GM18520 (cell line): Measurements from ENCODE around the gene GRAMD4.

Source experiments
- ATAC-seq: cut with Tn5 transposase; IDR thresholded peaks from one replicate; pipeline ENCODE4 v1.9.1; 2021; ENCODE audit not compliant: unreplicated experiment

Gene GRAMD4

DNA sequence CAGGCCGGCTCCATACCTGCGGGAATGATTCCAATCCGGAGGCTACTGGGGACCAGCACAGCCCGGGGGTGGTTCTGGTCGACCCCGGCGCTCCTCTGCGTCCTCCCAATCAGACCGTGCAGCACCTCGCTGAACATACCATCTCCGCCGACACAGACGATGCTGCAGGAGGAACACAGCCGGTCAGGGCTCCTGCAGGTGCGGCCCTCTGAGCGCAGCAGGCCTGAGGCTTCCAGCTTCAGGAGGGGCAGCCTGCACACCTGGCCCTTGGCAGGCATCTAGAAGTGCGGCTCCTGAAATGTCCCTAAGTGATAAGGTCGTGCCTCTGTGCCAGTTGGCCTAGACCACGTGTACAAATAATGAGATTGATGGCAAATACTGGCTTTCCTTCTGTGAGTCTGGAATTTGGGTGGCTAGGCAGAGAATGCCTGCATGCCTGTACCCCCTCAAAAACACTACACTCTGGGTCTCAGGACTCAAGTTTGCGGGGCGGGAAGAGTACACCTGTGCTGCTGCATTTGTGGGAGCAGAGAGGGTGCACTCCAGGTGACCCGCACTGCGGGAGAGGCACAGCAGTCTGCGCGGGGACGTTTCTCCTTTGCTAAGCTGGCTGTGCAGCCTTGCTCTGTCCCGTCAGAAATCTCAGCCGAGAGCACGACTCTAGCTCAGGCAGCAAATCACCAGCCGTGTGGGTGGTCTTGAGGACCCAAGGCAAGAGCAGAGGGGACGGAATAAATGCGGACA lies 87.8 kb downstream of the GRAMD4 start:
- no peak for ATAC-seq

DNA sequence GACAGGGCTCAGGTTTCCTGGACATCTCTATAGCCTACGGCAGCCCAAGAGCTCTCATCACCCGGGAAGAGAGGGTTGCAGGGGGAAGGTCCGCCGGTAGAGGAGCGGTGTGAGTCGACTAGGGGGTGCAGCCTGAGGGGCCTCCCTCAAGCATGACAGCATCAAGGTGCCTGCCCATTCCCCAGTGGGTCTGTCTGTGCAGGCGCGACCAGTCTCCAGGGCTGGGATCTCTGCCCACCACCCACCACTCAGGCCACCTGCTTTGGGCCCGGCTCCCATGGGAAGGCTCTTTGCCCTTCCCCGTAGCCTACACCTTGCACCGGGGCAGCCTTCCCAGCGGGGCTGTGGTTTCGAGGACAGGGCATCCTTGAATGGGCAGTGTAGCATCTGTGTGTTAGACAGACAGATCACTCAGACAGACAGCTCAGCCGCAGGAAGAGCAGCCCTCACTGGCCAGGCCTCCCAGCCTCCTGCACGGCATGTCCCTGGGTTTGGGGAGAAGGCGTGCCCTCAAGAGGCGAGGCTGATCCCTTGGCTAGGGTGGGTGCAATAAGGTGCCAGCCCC lies 88.7 kb downstream of the GRAMD4 start:
- no peak for ATAC-seq

DNA sequence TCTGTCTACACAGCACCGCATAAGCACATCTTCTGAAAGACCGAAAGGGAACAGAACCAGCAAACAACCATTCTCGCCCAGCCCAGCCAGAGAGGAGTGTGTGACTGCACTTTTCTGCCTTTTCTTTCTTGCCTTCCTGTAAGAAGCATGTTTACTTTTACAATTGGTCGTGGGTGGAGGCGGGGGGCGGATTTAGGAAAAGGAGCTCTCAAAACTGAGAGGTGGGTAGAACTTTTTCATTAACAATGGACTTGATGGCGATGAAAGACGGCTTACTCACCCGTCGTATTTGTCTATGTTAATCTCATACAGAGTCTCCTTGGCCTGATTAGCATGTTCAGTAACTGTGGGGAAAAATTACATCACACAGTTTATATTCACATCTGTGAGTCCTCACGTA lies 90.6 kb downstream of the GRAMD4 start:
- ATAC-seq = no peak

DNA sequence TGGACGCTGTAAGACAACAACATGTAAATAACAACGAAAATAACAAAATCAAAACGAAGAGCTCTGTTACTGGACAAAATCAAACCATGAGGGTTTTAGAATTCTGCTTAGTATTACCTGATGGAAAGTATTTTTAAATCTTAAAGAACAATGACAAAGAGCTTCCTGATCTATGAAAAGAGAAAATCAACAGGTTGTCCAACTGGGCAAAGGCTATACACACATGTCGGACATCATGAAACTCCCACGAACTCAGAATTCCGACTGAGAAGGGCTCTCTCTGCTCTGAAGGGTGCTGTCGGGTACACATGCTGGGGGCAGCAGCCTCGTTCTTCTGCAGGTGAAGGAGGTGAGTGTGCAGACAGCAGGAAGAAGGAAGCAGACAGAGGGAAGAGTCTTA lies 92.1 kb downstream of the GRAMD4 start:
- no peak for ATAC-seq

DNA sequence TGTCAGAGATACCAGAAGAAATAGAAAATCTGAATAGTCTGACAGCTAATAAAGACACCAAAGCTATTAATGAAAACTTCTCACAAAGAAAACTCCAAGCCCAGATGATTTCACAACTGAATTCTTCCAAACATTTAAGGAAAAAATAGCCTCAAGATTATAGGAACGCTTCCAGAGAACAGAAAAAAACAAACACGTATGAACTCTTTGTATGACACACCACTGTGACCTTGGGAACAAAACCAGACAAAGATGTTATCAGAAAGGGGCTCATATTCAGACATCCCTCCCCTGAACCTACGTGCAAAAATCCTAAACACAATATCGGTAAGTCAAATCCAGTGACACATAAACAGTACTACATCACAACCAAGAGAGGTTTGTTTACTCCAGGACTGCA lies 94.4 kb downstream of the GRAMD4 start:
- ATAC-seq = no peak

DNA sequence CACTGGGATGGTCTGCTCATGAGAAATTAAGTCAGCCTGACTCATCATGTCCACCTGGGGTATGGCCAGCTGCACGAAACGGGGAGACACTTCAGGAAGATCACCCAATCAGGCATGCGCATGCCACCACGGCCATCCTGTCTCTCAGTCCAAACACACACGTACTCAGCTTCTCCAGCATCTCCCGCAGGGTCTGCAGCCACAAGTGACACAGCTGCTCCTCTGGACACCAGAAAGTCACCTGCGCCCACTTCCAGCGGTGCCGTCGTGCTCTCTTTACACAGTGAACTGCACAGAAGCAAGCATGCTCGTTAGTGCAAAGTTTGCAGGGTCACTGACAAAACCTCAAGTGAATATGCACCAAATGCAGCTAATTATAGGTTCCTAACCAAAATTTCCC lies 99.7 kb downstream of the GRAMD4 start:
- no peak for ATAC-seq

DNA sequence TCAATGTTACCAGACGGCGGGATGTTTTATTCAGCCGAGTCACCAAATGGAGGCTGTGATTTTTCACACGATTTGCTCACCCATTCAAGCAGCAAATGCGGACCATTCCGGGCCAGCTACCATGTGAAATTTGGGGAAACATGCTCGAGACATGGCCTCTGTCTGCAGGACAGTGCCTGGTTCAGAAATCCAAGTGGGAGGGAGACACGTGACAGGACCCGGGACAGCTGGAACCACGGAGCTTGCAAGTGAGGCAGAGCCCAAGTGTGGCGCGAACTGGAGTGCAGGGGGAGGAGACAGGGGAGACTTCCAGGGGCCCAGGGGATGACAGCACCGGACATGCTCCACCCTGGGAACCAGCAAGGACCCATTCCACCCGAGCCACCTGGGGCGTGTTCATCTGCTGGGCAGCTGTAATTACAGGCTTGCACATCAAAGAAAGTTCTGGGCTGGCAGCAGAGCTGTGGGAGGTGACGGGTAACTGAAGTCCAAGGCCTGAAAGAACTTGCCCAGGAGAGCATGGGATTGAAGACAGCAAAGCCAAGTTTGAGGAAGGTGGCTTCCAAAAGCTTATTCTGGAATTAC lies 101.4 kb downstream of the GRAMD4 start:
- ATAC-seq = no peak

DNA sequence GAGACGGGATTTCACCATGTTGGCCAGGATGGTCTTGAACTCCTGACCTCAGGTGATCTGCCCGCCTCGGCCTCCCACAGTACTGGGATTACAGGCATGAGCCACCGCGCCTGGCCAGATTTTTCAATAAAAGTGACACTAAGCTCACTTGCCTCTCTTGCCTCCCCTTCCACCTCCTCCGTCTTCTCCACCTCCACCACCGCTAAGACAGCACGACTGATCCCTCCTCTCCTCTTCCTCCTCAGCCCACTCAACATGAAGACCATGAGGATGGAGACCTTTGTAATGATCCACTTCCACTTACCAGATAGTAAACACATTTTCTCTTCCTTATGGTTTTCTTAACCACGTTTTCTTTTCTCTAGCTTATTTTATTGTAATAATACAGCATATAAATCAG lies 103.7 kb downstream of the GRAMD4 start:
- ATAC-seq = no peak

DNA sequence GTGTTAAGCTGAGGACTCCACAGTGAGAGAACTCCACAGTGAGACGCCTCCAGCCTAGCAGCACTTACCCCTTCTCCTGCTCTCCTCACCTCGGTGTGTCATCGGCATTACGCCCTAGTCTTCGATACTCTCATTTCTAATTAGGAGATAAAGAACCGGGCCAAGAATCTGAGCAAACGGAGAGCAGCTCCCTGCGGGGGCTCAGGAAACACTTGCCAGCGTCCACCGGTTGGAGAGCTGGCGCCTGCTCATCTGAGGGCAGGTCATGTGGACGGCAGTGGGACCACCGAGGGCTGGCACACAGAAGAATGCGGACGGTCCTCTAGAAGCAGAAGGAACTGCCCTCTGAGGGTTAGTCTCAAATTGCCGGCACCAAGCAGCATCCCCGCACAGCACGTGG lies 104.9 kb downstream of the GRAMD4 start:
- ATAC-seq = no peak

DNA sequence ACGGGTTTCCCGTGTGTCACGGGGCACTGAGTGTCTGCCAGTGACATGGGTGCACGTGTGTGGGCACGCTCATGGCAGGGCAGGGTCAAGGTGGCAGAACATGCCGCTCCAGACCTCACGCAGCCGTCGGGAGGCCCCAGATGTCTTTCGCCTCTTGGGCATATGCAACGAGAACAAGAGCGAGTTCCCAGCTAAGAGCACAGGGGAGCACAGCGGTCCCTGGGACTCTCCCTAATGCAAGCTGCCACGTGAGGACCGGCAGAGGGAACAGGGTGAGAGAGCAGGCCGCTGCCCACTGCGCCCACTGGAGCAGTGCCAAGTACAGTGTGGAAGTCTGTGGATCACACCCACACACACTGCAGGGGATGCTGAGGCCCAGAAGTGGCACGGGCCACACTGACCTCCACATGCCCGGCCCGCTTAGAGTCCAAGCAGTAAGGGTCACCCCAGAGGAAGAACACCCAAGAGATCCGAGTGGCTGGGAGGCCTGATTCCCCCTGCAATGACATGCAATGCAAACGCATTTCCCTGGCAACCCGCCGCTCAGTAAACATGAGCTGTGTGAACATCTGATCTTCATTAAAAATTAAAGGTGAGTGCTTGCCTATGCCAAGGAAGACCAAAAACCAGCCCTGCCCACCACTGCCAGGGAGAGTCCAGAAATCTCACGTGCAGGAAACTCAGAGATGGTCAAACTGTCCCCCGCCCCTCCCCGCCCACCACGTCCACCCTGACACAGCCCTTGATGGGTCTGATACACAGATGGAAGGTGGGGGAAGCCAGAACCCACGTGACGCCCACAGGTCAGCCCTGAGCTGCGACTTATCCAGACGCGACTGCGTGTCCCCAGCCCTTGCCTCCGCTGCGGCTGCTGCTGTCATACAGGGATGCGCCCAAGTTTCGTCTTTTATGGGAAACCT lies 106.1 kb downstream of the GRAMD4 start:
- ATAC-seq = no peak

DNA sequence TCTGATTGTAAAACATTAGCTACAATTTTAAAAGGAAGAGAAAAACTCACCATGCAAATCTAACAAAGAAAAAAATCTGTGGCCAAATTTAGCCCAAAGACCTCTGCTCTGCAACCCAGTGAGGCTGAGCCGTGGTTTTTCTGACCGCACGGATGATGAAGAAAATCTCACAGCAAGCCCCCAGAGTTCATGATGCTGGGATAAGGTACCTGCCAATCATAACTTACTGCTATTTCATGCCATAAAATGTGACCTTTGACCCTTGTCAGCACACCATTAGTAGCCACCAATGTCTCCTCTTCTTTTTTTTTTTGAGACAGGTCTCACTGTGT lies 106.8 kb downstream of the GRAMD4 start:
- ATAC-seq = no peak

DNA sequence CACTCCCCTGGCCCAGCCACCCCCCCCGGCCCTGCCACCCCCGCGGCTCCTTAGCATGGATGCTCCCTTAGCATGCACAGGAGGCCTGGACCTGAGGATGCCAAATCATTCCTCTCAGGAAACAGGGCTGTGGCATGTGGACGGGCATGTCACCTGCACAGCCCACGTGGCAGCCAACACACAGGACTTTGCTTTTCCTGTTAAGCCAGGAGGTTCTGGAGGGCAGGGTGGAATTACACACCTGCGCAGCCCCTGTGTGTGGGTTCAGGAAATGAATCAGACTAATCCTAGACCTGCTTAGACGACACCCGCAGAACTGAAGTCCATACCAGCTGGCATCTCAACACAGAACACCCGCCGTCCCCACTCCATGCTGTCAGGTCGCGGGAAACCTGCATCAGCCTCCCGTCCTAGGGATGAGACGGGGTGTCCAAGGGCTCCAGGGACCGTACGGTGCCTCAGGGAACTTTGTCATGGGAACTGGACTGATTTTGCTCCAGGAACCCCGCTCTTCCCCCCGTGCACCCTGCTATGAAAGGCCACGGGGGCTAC lies 107.7 kb downstream of the GRAMD4 start:
- no peak for ATAC-seq

DNA sequence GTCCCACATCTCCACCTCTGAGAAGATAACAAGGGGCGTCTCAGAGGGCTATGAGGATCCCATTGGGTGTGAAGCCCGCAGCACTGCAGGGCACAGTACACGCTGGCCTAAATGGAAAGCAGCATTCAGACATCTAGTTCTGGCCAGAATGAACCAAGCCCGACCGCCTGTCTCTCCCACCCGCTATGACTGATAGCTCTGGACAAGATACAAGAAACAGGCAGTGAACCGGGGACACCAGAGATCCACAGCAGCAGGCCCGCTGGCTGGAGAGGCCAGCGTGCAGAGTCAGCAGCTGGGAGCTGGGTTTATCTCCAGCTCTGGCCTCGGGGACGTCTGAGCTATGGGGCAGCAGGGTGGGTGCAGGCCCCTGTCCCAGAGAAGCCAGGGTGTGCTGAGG lies 108.3 kb downstream of the GRAMD4 start:
- no peak for ATAC-seq
